ENCODE data around the gene TNP2. TPM values are rescaled to one million over a fixed set of nuclear protein-coding genes. Genes with fewer than 3 reads are reported as not detected.
"Not testable (repeated sequence)": the region's sequence is repeated elsewhere in the genome, so short reads cannot be mapped to it uniquely, and the experiment has no call there.

TNP2 gene
- total RNA-seq, 1 donor from 2014 or later: not detected

DNA sequence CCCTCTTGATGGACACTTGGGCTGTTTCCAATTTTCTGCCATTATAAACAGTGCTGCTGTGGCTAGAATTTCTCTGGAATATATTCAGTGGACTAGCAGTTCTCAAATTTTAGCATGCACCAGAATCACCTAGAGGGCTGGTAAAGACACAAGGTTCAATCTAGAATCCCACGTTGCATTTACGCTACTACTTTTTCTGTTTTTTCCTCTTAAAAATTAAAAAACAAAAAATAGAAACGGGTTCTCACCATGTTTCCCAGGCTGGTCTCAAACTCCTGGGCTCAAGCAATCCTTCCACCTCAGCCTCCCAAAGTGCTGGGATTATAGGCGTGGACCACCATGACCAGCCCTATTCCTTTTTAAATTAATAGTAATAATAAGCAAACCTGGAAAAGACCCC lies 26.5 kb upstream of the TNP2 start:
- no peak overlapping the region for H3K4me3 ChIP-seq (ENCODE audit: low read depth, low read length)
- TF ChIP-seq, protein P1, sequence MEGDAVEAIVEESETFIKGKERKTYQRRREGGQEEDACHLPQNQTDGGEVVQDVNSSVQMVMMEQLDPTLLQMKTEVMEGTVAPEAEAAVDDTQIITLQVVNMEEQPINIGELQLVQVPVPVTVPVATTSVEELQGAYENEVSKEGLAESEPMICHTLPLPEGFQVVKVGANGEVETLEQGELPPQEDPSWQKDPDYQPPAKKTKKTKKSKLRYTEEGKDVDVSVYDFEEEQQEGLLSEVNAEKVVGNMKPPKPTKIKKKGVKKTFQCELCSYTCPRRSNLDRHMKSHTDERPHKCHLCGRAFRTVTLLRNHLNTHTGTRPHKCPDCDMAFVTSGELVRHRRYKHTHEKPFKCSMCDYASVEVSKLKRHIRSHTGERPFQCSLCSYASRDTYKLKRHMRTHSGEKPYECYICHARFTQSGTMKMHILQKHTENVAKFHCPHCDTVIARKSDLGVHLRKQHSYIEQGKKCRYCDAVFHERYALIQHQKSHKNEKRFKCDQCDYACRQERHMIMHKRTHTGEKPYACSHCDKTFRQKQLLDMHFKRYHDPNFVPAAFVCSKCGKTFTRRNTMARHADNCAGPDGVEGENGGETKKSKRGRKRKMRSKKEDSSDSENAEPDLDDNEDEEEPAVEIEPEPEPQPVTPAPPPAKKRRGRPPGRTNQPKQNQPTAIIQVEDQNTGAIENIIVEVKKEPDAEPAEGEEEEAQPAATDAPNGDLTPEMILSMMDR (conservative IDR thresholded peaks at IDR 0.05; ENCODE audit: low read depth, low read length): no peak
- DNase-seq (ENCODE audit: low read depth): no peak

- TF ChIP-seq, protein P1 (conservative IDR thresholded peaks at IDR 0.05; ENCODE audit: low read depth, low read length): no peak
These were observed 23.1 kb upstream of the TNP2 start for GRCh38 chr16:11292076-11292748.

DNA sequence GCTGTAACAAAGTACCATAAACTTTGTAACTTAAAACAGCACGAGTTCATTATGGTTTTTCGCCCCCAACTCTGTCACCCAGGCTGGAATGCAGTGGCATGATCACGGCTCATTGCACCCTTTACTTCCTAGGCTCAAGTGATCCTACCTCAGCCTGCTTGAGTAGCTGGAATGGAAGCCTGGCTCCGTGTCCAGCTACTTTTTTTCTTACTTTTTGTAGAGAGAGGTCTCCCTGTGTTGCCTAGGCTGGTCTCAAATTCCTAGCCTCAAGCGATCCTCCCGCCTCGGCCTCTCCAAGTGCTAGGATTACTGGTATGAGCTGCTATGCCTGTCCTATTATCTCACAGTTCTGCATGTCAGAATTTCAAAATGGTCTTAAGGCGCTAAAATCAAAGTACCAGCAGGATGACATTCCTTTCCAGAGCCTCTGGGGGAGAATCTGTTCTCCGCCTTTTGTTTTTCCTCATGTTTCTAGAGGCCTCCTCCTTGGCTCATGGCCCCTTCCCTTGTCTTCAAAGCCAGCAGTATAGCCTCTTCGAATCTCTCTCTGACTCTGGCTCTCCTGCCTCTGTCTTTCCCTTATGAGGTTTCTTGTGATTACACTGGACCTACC lies 22.1 kb upstream of the TNP2 start:
- H3K4me3 ChIP-seq (ENCODE audit: low read depth, low read length): no peak overlapping the region
- no peak for DNase-seq (ENCODE audit: low read depth)
- TF ChIP-seq, protein P1 (conservative IDR thresholded peaks at IDR 0.05; ENCODE audit: low read depth, low read length): no peak

More at GRCh38 chr16:11292076-11292748, 23.1 kb upstream of the TNP2 start:
- no peak for DNase-seq (ENCODE audit: low read depth)
- no peak overlapping the region for H3K4me3 ChIP-seq (ENCODE audit: low read depth, low read length)

GRCh38 chr16:11290102-11290893 lies 21.2 kb upstream of the TNP2 start:
- no peak for DNase-seq (ENCODE audit: low read depth)
- H3K4me3 ChIP-seq (ENCODE audit: low read depth, low read length): no peak overlapping the region
- TF ChIP-seq, protein P1 (conservative IDR thresholded peaks at IDR 0.05; ENCODE audit: low read depth, low read length): no peak

DNA sequence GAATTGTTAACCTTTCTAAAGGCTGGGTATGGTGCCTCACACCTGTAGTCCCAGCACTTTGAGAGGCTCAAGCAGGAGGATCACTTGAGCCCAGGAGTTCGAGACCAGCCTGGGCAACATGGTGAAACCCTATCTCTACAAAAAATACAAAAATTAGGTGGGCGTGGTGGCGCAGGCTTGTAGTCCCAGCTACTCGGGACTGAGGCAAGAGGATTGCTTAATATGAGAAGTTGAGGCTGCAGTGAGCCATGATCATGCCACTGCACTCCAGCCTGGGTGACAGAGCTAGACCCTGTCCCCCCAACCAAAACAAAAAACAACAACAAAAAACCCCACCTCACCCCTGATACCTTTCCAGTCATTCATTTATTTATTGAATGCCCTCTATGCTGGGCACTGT lies 20.6 kb upstream of the TNP2 start:
- not testable (repeated sequence) for H3K4me3 ChIP-seq (ENCODE audit: low read depth, low read length); DNase-seq (ENCODE audit: low read depth)

DNA sequence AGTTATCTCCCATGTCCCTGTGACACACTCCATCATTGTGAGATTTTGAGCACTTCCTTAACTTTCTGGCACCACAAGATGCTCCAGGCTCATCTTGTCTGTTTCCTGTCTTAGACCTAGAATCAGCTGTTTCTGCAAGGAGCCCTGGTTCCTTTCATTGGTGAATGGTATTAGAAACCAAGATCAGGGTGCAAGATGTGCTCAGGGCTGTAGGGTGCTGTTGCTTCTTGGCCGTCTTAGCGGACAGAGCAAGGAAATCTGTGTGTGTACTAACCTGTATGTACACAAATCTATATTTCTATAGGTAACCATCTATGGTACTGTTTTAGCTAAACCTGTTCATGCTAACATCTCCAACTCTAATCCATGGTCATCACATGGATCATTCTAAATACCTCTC lies 20.1 kb upstream of the TNP2 start:
- DNase-seq (ENCODE audit: low read depth): no peak
- no peak overlapping the region for H3K4me3 ChIP-seq (ENCODE audit: low read depth, low read length)
- TF ChIP-seq, protein P1 (conservative IDR thresholded peaks at IDR 0.05; ENCODE audit: low read depth, low read length): no peak

DNA sequence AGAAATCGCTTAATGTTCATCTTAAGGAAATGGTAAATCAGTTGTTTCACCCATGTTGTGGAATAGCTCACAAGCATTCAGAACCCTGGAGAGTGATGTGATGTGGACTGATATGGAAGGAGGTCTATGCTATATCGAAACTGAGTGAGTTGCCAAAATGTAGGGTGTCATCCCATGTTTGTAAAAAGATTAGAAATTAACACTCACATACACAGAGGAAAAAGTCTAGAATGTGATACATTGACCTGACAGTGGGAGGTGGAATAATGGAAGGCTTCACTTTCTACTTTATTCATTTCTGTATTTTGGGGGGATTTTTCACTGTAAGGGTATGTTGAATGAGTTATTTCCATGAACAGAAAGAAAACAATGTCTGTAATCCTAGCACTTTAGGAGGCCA lies 16.7 kb upstream of the TNP2 start:
- TF ChIP-seq, protein P1 (conservative IDR thresholded peaks at IDR 0.05; ENCODE audit: low read depth, low read length): no peak
- H3K4me3 ChIP-seq (ENCODE audit: low read depth, low read length): no peak overlapping the region
- DNase-seq (ENCODE audit: low read depth): no peak

Data from epithelial cell of proximal tubule (primary cell).